ENCODE results near the gene KRTAP16-1.
"Not testable (repeated sequence)": the region's sequence is repeated elsewhere in the genome, so short reads cannot be mapped to it uniquely, and the experiment has no call there.

Gene KRTAP16-1, protein sequence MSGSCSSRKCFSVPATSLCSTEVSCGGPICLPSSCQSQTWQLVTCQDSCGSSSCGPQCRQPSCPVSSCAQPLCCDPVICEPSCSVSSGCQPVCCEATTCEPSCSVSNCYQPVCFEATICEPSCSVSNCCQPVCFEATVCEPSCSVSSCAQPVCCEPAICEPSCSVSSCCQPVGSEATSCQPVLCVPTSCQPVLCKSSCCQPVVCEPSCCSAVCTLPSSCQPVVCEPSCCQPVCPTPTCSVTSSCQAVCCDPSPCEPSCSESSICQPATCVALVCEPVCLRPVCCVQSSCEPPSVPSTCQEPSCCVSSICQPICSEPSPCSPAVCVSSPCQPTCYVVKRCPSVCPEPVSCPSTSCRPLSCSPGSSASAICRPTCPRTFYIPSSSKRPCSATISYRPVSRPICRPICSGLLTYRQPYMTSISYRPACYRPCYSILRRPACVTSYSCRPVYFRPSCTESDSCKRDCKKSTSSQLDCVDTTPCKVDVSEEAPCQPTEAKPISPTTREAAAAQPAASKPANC

DNA sequence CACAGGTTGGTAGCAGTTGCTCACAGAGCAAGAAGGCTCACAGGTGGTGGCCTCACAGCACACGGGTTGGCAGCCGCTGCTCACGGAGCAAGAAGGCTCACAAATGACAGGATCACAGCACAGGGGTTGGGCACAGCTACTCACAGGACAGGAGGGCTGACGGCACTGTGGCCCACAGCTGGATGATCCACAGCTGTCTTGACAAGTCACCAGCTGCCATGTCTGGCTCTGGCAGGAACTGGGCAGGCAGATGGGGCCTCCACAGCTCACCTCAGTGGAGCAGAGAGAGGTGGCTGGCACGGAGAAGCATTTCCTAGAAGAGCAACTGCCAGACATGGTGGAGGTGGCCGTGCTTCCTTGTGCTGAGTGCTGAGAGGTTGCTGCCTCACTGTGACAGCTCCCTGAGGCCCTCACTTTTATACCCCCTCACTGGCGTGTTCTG lies at the start of gene KRTAP16-1:
Gene KRTAP16-1 (minus strand): TSS at position 392 of the 442 bp plus-strand sequence. CDS start 56 bp downstream, at position 336.
- no peak for DNase-seq

DNA sequence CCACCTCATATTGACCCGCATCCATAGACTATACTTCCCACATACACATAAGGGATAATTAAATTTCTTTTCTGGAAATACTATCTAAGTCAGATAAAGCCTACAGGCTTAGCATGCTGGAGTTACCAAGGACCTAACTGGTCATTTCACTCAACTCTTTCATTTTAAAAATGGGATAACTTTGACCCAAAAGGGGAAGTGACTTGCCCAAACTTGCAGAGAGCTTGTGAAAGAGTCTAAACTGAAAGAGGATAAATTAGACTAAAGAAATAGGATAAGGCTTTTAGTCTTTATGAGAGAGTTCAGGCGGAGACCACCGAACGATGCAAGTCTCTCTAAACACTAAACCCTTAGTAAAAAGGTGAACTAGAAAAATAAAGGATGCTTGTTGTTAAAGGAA lies 45.4 kb upstream of the KRTAP16-1 start:
- no peak for DNase-seq

DNA sequence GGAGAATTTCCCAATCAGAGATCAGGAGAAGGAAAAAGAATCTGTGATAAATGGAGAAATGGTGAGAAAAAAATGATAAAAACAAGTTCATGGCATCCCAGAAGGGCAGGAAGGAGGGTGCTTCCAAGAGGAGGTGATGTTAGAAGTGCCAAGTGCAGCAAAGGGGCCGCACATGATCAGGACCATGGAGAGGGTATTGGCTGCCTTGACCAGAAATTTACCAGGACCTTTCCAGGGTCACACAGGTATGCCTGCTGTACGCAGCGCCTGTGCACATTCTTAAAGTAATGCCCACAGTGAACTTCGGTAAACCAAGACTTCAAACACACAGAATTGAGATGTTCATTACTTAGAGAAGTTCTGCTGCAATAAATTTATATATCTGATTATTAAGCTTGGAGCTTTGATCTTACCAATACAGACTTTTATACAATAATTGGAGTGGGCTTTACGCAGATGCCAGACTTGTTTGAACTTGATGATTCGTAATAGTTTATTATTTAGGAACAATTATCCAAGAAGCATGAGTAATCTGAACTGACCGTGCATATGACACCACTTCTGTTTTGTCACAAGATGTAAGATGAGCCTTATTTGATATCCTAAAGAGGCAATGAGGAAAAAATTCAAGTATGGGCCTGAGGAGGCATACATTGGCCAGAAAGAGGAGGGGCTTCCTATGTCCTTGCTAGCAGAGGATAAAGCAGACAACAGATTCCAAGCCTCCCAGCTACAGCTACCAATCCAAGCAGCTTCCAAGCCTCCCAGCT lies 43.7 kb upstream of the KRTAP16-1 start:
- no peak for DNase-seq

DNA sequence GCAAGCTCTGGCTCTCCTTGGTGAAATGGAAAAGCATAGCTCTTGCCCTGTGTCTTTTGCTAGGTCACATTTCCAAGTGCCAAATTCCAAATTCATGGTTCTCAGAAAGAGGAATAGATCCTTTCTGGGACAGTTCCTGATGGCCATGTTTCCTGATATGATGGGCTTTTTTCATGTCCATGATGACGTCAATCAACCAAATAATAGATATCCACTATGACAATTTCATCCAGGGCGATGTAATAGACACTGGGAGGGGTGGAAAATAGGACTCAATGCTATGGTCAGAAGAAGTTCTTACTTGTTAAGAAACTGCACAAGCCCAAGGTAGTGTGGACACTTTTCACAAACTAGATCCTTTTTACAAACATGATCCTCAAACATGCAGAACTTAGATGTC lies 42.1 kb upstream of the KRTAP16-1 start:
- DNase-seq: no peak

DNA sequence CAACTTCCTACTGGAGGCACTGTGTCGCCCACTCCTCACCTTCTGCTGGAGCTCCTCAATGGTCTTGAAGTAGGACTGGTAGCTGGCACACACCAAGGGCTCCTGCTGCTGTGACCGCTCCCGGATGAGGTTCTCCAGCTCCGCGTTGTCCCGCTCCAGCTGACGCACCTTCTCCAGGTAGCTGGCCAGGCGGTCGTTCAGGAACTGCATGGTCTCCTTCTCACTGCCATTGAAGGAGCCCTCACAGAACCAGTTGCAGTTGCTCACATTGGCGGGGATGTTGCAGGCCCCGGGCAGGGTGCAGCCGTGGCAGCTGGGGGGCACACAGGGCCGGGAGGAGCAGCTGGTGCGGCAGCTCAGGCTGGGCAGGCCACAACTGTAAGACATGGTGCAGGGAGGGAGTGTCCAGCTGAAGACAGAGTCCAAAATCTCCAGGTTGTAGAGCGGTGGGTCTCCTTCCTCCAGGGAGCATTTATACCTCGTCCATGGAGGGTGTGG lies 41.3 kb upstream of the KRTAP16-1 start, which contains the start of gene KRT33A:
Gene KRT33A (minus strand): TSS at position 448 of the 498 bp plus-strand sequence. CDS start 61 bp downstream, at position 387.
- not testable (repeated sequence) for DNase-seq

DNA sequence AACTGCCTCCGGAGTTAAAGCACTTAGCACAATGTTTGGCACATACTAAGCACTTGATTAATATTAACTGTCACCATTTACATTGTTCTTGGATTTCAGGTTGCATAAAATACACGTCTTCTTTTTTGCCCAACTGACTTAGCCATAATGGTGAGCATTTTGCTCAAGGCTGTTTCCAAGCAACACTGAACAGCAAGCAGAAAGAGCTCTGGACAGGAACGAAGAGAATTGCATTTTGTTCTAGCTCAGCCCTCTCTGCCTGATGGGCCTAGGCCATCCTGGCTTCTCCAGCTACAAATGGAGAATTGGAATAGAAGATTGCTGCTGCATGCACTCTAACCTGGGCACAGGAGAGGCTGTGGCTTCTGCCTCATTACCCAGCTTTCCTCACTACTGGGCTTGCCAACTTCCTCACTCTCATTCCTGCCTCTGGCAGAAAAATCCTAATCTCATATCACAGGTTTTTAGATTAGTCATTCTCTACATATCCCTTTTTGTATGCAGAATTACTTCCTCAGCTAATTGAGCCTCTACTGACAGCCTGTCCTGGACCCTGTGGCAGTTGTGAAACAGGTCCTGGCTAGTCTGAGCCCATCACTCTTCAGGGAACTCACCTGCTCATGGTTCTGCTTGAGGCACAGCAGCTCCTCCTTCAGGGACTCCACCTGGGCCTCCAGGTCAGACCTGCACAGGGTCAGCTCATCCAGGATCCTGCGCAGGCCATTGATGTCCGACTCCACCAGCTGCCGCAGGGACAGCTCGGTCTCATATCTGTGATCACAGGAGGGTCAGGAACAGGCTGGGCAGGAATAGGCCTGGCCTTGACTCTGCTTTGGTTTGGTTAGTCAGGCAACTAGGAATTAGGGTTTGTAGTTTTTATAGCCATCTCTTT lies 39.0 kb upstream of the KRTAP16-1 start:
- no peak for DNase-seq

DNA sequence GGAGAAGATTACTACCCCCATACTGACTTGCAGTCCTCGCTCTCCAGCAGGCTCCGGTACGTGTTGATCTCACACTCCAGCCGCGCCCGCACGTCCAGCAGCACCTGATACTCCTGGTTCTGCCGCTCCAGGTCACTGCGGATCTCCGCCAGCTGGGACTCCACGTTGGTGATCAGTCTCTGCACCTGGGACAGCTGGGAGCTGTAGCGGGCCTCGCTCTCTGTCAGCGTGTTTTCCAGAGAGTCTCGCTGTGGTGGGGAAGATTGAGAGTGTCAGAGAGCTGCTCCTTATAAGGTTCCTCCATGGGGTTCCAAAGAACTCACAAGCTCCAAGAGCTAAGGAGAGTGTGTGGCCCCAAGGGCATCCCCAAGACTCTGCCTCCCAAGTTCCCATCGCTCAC lies 37.3 kb upstream of the KRTAP16-1 start:
- not testable (repeated sequence) for DNase-seq

DNA sequence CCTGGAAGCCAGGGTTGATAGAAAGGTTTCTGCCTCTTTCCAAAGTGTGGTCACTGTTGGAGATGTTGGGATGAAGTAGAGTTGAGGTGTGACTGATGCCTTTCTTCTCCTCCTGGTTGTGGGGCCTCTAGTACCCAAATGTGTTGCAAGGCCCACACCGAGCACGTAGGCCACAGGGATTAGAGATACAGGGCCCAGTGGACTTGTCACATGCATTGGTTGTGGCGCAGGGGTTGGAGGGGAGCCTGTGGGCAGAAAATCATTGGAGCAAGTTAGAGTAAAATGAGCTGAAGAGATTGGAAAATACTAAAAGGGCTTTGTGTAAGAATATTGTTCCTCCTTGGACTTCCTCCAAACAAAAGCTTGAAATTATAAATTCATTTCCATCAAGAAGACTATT lies 36.9 kb upstream of the KRTAP16-1 start:
- no peak for DNase-seq

DNA sequence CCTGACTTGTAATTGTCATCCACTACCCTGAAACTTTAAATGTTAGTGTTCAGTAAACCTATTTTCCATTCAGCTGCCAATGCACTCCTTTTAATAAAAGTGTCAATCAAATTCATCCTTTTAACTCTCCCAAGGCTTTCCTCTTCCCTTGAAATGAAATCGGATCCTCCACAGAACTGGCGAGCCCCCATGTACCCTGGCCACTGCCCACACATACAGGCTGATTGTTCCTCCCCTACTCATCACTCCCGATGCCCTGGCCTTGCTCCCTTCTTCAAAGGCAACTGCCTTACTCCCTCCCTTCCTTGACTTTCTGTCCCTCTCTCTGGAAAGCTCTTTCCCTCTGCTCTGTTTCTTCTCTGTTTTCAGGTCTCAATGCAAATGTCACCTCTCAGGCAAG lies 33.9 kb upstream of the KRTAP16-1 start:
- no peak for DNase-seq

DNA sequence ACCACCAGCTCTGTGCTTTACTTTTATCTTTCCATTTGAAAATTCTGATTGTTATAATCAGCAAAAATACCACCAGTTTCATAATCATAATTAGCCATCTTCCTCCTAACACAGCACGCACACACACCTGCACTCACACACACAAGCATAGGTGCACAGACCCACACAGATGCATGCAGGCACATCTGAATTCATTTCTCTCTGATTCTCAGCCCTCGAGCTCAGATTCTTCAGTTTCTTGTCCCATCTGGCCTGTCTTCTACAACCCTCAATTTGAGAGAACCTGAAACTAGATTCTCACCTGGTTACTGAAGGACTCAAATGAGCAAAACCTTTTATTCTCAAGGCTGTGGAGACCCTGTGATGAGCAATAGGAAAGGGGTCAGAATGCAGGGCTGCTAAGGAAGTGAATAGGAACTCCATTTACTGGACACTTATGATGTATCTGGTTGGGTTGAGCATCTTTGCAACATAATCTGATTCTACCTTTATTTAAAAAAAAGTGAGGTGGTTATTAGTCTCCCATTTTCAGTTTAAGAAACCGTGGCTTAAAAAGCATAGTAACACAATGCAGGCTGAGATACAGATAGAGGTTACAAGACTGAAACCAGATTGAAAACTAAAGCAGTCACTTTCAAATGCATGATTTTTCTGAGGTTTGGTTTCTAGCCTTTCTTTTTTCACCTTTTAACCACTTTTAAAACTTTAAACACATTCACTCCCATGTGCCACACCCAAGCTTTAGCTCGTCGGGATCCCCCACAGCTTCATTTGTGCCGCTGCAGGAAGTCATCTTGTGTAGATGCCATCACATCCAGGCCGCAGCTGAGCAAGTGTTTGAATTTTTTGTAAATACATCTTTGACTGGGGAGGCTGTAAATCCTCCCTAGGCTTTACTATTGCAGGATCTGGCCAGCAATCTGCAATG lies 32.1 kb upstream of the KRTAP16-1 start:
- no peak for DNase-seq

DNA sequence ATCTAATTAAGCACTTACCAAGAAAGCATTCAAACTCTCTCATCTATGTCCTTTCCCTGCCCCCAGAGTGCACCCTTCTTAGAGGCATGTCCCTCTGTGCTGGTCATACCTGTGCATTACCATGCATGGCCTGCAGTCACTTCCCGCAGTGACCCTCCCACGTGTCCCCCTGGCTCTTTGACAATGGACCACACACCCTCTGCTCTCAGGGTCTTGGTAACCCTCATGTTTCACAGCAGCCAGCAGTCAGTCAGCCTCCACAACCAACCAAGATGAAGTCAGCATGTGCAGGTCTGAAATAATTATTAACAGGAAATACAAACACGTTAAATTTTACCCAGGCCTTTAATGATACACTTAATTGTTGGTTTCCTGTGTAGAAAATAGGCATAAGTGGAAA lies 31.4 kb upstream of the KRTAP16-1 start:
- DNase-seq: no peak

DNA sequence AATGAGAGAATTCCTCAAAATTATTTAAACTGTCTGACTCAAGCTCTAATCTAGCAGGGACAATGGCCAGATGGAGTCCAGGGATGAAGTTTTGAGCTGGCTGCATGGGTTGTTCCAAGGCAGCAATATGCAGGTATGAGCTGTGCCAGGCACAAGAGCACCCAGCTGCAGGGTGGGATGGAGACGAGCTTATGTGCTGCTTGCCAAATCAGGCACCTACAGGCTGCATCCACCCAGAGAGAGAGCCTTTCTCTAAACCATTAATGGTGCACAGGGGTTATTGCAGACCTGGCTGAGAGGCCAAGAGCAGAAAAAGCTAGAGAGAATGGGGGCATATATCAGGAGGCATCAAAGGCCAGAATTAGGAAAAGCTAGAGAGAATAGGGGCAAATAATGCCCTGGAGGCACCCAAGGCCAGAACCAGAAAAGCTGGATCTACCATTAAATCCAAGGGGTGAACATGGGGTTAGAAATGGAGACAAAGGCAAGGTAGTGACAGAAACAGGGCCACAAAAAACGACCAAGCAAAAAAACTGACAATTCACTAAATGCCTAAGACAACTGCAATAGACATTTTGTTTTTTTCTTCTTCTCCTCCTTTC lies 30.6 kb upstream of the KRTAP16-1 start:
- no peak for DNase-seq

DNA sequence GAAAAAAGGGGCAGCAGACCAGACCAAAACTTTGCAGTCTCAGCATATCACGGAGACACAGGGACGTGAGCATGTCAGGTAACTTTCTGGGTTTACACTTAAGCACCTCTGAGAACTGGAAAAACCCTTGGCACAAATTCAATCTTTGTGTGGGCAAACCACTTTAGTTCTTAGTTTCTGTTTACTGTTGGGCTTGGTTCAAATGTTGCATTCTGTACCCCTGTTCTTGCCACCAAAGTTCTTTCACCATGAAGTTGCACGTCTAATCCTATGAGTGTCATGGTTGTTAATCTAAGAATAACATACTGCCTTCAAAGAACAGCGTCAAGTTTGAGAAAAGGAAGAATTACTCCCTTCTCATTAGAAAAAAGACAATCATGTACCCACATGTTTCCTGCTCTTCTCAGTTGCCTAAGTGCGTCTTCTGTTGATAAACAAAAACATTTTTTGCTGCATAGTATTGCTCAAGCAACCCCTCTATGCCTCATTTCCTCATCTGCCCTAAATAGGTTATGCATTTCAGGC lies 29.9 kb upstream of the KRTAP16-1 start:
- no peak for DNase-seq

DNA sequence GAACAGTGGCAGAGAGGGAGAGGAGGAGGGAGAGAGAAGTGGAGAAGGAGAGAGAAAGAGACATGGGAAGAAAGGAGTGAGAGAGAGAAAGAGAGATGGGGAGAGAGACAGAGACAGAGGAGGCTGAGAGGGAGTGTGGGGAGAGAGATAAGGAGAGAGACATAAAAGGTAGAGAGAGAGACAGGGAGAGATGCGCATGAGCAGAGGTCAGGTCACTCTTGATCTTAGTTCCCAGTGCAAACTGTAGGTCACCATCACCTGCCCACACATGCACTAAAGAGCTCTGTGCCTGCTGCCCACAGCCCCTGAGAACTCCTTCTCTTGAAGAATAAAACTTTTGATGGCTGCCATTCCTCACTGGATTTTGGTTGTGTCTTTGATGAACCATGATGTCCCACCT lies 26.6 kb upstream of the KRTAP16-1 start:
- no peak for DNase-seq

DNA sequence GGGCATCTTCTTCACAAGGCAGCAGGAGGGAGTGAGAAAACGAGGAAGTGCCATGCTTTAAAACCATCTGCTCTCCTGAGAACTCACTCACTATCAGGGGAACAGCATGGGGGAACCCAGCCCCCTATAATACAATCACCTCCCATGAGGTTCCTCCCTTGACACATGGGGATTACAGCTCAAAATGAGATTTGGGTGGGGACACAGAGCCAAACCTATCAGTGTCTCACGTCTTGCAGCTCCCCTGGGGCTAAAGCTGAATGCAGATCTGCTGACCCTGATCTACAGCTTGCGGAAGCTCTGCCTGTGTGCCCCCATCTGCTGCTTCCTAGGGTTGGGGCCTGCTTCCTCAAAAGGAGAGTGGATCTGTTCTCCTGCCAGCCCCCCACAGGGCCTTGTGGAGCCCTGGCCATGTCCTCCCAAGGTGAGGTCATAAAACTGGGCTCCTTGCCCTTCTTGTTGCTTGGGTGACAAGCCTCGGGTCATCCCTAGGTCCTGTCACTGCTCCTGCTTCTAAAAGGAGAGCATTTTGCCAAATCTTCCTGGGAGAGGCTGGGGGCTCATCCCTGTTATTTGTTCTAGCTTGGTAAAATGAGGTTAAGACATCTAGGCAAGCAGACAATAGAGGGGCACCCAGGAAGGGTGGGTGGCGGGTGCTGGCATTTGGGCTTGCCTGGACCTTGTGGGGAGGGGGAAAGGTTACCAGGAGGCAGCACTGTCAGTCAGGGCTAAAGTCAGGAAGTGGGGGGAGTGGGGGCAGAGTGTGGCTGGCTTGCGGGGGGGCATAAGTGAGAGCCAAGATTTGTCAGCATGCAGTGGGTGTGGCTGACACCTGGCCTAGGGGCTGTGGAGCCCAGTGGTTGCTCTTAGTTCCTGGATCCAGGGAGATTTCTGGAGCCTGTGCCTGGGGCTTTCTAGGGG lies 25.5 kb upstream of the KRTAP16-1 start:
- no peak for DNase-seq

DNA sequence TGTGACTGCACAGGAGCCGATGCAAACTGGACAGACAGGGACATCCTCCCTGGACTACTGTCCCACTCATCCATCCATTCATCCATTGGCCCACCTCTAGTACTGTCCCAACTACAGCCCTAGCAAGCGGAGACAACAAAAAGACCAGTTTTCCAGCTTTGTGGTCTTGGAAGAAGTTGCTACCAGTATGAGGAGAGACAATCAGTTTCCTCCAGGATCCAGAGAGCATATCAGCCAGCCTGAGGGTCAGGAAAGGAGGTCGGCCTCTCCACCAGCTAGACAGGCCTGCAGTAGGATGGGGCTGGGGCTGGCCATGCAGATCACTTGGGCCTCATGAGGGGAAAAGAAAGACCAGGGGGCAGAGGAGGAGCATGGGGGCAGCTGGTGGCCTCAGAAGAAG lies 24.7 kb upstream of the KRTAP16-1 start:
- DNase-seq: no peak

DNA sequence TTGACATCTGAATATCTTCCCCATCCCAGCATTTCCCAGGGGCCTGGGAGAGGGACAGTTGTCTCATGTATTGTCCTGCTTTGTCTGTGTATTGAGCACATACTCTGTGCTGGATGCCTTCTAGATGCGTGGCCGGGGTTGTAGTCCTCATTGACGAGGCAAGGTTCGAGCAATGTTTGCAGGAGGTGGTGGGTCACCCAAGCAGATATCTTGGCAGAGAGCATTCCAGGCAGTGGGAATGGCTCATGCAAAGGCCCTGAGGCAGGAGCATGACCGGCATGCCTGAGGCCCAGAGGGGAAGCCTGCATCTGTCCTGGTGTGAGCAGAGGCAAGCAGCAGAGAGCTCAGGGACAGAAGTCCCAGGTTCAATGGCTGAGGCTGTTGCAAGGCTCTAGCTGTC lies 24.0 kb upstream of the KRTAP16-1 start:
- no peak for DNase-seq

DNA sequence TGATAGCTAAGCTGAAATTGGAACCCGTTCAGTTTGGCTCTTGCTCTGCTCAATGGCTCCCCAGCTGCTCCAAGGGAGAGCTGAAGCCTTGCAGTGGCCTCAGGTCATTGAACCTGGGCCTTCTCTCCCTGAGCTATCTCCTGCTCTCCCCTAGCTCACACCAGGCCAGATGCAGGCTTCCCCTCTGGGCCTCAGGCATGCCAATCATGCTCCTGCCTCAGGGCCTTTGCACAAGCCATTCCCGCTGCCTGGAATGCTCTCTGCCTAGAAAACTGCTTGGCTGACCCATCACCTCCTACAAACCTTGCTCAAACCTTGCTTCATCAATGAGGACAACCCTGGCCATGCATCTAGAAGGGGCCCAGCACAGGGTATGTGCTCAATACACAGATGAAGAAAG lies 23.1 kb upstream of the KRTAP16-1 start:
- no peak for DNase-seq

DNA sequence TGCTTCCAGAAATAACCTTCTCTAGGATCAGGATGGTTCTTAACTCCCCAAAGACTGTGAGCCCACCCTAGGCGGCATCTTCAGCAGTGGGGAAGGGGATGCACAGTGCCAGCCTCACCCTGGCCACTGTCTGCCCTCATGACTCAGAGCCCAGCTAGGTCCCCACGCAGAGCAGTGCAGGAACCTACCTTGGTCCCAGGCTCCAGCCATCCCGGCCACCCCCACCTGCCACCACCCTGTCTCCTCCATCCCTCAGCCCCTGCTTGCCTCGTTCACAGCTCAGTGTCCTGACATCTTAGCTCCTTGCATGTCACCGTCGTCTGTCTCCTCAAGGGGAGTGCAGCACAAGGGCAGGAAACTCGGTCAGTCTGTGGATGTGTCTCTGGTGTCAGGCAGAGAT lies 22.5 kb upstream of the KRTAP16-1 start:
- no peak for DNase-seq

Measured in GOT3 (cell line).